Suprapubic skin (tissue), 4 donors: ENCODE results near the gene TASOR2.

ENCODE experiments used
- EP300 ChIP-seq: sonication (generic); formaldehyde crosslinking; IDR thresholded peaks from one replicate; pipeline ENCODE4 v1.6.1; 2017; ENCODE audit warnings: antibody characterized with exemption
- POLR2A ChIP-seq, 2 donors: fragments of 450-650 bp; IDR thresholded peaks; one replicate each; pipeline ENCODE4 v1.6.1; 2017; ENCODE audit warnings: antibody characterized with exemption in 2 of 2, mild to moderate bottlenecking in 2 of 2, moderate library complexity in 2 of 2
- POLR2AphosphoS5 ChIP-seq, 3 donors: sonication (generic); formaldehyde crosslinking; IDR thresholded peaks; one replicate each; pipeline ENCODE4 v1.6.1; 2017; ENCODE audit warnings: antibody characterized with exemption in 3 of 3
- TF ChIP-seq, protein P1 (sequence below), 2 donors: fragments of 200-600 bp in 1 of 2; fragments of 450-650 bp in 1 of 2; sonication (generic) in 1 of 2; IDR thresholded peaks; one replicate each; pipeline ENCODE4 v1.5.1; 2016 to 2019; ENCODE audit warnings: antibody characterized with exemption in 2 of 2, mild to moderate bottlenecking in 1 of 2, moderate library complexity in 1 of 2

GRCh38 chr10:5654218-5654755, 30.4 kb upstream of the TASOR2 start:
- TF ChIP-seq POLR2A (IDR thresholded peaks at IDR 0.05) (no peak), POLR2AphosphoS5 (IDR thresholded peaks at IDR 0.05) (no peak), EP300 (no peak)
- TF ChIP-seq, protein P1, sequence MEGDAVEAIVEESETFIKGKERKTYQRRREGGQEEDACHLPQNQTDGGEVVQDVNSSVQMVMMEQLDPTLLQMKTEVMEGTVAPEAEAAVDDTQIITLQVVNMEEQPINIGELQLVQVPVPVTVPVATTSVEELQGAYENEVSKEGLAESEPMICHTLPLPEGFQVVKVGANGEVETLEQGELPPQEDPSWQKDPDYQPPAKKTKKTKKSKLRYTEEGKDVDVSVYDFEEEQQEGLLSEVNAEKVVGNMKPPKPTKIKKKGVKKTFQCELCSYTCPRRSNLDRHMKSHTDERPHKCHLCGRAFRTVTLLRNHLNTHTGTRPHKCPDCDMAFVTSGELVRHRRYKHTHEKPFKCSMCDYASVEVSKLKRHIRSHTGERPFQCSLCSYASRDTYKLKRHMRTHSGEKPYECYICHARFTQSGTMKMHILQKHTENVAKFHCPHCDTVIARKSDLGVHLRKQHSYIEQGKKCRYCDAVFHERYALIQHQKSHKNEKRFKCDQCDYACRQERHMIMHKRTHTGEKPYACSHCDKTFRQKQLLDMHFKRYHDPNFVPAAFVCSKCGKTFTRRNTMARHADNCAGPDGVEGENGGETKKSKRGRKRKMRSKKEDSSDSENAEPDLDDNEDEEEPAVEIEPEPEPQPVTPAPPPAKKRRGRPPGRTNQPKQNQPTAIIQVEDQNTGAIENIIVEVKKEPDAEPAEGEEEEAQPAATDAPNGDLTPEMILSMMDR (IDR thresholded peaks at IDR 0.05): no peak
